Measurements from ENCODE around the gene DCST1. TPM values are rescaled to one million over a fixed set of nuclear protein-coding genes. Genes with fewer than 3 reads are reported as not detected.

Gene DCST1
- total RNA-seq, 1 donor = not detected

- Histone ChIP-seq H3K27ac (ENCODE audit: low read depth, low read length) (no peak overlapping the region), H3K36me3 (ENCODE audit: insufficient read depth, low read length) (no peaks in the 10 kb centered on the region), H2AFZ (ENCODE audit: low read length) (no peak overlapping the region), H3K4me3 (ENCODE audit: insufficient read depth, low read length) (no peak overlapping the region), H4K20me1 (ENCODE audit: insufficient read depth, low read length) (no peaks in the 10 kb centered on the region), H3K4me2 (ENCODE audit: insufficient read depth, low read length) (no peak overlapping the region), H3K79me2 (ENCODE audit: insufficient read depth, low read length) (no peaks in the 10 kb centered on the region), H3K9me3 (ENCODE audit: low read depth, low read length) (no peaks in the 10 kb centered on the region), H3K4me1 (ENCODE audit: insufficient read depth, low read length) (no peaks in the 10 kb centered on the region), H3K27me3 (ENCODE audit: insufficient read depth, low read length) (peaks cover 3% of the 10 kb centered on the region)
- DNase-seq (ENCODE audit: insufficient read length, low spot score, missing footprints) = no peak
- no peak for TF ChIP-seq CTCF (IDR thresholded peaks at IDR 0.05; ENCODE audit: extremely low read depth, low read depth, low read length)
Observed at GRCh38 chr1:155029513-155030242, 3.9 kb upstream of the DCST1 start.

GRCh38 chr1:155030243-155030795, 3.3 kb upstream of the DCST1 start:
- no peaks in the 10 kb centered on the region for H3K36me3 ChIP-seq (ENCODE audit: insufficient read depth, low read length)
- peaks cover 3% of the 10 kb centered on the region for H3K27me3 ChIP-seq (ENCODE audit: insufficient read depth, low read length)
- no peak for TF ChIP-seq CTCF (IDR thresholded peaks at IDR 0.05; ENCODE audit: extremely low read depth, low read depth, low read length)
- H3K9me3 ChIP-seq (ENCODE audit: low read depth, low read length) = no peaks in the 10 kb centered on the region
- no peak overlapping the region for H3K27ac ChIP-seq (ENCODE audit: low read depth, low read length)
- DNase-seq (ENCODE audit: insufficient read length, low spot score, missing footprints) = no peak
- H3K4me2 ChIP-seq (ENCODE audit: insufficient read depth, low read length) = no peak overlapping the region
- no peak overlapping the region for H3K4me3 ChIP-seq (ENCODE audit: insufficient read depth, low read length)
- H3K4me1 ChIP-seq (ENCODE audit: insufficient read depth, low read length) = no peaks in the 10 kb centered on the region
- H4K20me1 ChIP-seq (ENCODE audit: insufficient read depth, low read length) = no peaks in the 10 kb centered on the region
- no peak overlapping the region for H2AFZ ChIP-seq (ENCODE audit: low read length)
- H3K79me2 ChIP-seq (ENCODE audit: insufficient read depth, low read length) = no peaks in the 10 kb centered on the region

GRCh38 chr1:155030899-155031298, 2.7 kb upstream of the DCST1 start:
- H4K20me1 ChIP-seq (ENCODE audit: insufficient read depth, low read length) = no peaks in the 10 kb centered on the region
- H3K27me3 ChIP-seq (ENCODE audit: insufficient read depth, low read length) = peaks cover 3% of the 10 kb centered on the region
- H3K36me3 ChIP-seq (ENCODE audit: insufficient read depth, low read length) = no peaks in the 10 kb centered on the region

More at GRCh38 chr1:155030899-155031298, 2.7 kb upstream of the DCST1 start:
- no peak for DNase-seq (ENCODE audit: insufficient read length, low spot score, missing footprints)
- Histone ChIP-seq H3K79me2 (ENCODE audit: insufficient read depth, low read length) (no peaks in the 10 kb centered on the region), H3K4me3 (ENCODE audit: insufficient read depth, low read length) (no peak overlapping the region), H3K4me2 (ENCODE audit: insufficient read depth, low read length) (no peak overlapping the region), H2AFZ (ENCODE audit: low read length) (no peak overlapping the region), H3K9me3 (ENCODE audit: low read depth, low read length) (no peaks in the 10 kb centered on the region), H3K4me1 (ENCODE audit: insufficient read depth, low read length) (no peaks in the 10 kb centered on the region), H3K27ac (ENCODE audit: low read depth, low read length) (no peak overlapping the region)
- TF ChIP-seq CTCF (IDR thresholded peaks at IDR 0.05; ENCODE audit: extremely low read depth, low read depth, low read length) = no peak

Data from osteoblast (primary cell).